ENCODE measurements around the gene ZNF746.

DNA sequence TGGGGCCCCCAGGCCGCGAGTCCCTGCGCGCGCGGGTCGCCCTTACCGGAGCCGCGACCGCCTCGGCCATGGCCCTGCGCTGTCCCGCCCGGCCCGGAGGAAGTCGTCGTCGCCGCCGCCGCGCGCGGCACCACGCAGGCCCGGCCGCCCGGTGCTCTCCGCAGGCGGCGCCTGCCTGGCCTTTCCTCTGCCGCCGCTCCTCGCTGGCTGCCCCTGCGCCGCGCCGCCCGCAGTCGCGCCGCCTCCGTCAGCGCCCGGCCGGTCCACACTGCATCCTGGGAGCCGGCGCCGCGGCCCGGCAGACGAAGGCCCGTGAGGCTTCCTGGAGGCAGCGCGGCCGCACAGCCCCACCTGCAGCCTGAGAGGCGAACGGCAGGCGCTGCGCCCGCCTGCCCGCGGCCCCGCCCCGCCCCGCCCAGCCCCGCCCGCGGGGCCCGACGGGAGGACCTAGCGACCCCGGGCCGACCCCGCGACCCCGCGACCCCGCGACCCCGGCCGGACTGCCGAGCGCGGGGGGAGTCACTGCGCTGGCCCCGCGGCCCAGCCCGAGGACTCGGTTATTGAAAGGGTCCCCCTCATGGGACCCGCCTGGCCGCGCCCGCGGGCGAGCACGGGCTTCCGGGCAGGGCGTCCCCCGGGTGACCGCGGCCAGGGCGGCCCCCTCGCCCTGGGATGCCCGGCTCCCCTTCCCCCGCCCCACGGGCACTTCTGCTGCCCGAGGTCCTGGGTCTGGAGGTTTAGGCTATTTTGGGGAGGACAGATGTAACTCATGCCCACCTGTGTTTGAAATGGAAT lies at the start of gene ZNF746:
- TF ChIP-seq CTCF (IDR thresholded peaks at IDR 0.05) = peak in 1 of 3 donors; percentile 82
- no peak for TF ChIP-seq POLR2A (IDR thresholded peaks at IDR 0.05)
- no peak for TF ChIP-seq POLR2AphosphoS5 (IDR thresholded peaks at IDR 0.05)

Measured in breast epithelium (tissue), 3 donors.